ENCODE data around the gene NDC1. TPM values are rescaled to one million over a fixed set of nuclear protein-coding genes. Genes with fewer than 3 reads are reported as not detected.

Gene NDC1
- total RNA-seq, 4 donors from 2014 or later, result 6.8 to 13.3 (median 11.1) TPM

DNA sequence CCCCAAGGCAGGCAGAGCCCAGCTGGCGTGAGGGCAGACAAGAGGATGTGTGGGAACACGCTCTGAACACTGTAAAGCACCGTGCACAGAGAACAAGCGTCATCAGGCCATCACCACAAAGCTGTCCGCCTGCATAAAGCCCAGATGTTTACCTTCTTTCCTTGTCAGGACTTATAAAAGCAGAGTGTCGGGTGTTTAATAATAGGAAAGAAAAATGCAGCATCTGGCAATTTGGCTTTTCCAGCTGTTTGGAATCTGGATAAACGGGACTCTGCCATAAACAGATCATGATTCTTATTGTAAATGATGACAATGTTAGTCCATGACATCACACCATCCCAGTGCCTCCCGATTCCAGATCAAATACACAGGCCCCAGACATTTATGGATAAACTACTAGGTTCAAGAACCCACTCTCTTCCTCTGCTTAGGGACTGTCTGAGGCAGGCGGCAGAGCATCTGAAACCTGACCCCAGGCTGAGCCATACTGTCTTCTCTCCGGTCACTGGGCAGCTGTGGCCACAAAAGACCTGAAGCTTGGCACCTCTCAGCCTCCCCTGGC, 103.4 kb downstream of the NDC1 start:
- DNase-seq (ENCODE audit: low spot score in 2 of 2), result no peak
- TF ChIP-seq CTCF (IDR thresholded peaks at IDR 0.05) (no peak), POLR2A (IDR thresholded peaks at IDR 0.05) (no peak)
- WGBS, 2 donors, result 63 to 65% methylated on average over 10 of the region's 10 CpGs
- intact Hi-C loops (cut with DNase I; ENCODE audit: low total_unique reads), result no loop called here
- no peak overlapping the region for H3K4me3 ChIP-seq (ENCODE audit: low read depth, poor library complexity, severe bottlenecking)

GRCh38 chr1:53733975-53734649, 104.0 kb downstream of the NDC1 start:
- H3K4me3 ChIP-seq (ENCODE audit: low read depth, poor library complexity, severe bottlenecking), result no peak overlapping the region
- no peak for TF ChIP-seq POLR2A (IDR thresholded peaks at IDR 0.05)
- no peak for TF ChIP-seq CTCF (IDR thresholded peaks at IDR 0.05)
- DNase-seq (ENCODE audit: low spot score in 2 of 2), result no peak
- WGBS, 2 donors, result 81% methylated on average over 10 of the region's 10 CpGs
- intact Hi-C loops (cut with DNase I; ENCODE audit: low total_unique reads), result no loop called here

DNA sequence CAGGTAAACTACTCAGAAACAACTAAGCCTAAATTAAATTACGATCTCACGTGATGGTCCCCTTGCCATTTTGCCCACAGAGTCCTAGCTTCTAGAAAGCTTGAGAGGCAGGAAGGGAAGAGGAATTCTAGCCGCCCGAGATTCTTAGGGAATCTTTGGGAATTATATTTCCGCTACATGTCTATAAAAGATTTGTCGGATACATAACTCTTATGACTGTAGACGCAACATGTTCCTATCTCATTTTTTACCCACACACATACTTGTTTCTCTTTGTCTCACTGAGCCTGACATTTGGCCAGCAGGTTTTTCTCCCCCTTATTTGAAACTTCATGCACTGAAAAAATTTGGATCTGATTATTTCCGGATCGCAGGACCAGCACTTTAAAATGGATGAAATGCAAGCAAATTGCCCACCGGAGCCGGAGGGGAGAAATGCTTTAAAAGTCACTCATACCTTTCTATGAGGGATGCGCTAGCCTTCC, 104.6 kb downstream of the NDC1 start:
- TF ChIP-seq POLR2A (IDR thresholded peaks at IDR 0.05) (no peak), CTCF (IDR thresholded peaks at IDR 0.05) (no peak)
- WGBS, 2 donors, result 81 to 86% methylated on average over 12 of the region's 12 CpGs
- no peak for DNase-seq (ENCODE audit: low spot score in 2 of 2)
- H3K4me3 ChIP-seq (ENCODE audit: low read depth, poor library complexity, severe bottlenecking), result no peak overlapping the region
- intact Hi-C loops (cut with DNase I; ENCODE audit: low total_unique reads), result no loop called here

DNA sequence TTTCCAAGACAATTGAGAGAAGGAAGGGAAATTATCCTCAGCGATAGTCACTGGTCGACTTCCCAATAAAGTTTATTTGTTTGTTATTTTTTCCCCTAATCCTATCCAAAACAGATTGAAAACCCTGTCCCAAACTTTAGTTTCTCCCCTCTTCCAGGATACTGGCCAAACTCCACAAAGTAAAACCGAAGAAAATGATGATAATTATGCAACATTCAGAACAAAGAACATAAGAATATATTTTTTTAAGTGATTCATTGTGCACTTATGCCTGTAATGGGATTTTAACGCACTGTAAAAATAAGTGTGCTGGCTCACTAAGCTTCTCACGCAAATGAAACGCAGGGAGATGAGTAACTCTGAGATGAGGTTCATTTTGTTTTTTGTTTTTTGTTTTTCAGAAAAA, 105.2 kb downstream of the NDC1 start:
- intact Hi-C loops (cut with DNase I; ENCODE audit: low total_unique reads), result no loop called here
- WGBS, 2 donors, result 48 to 51% methylated on average over 6 of the region's 6 CpGs
- no peak for DNase-seq (ENCODE audit: low spot score in 2 of 2)
- TF ChIP-seq CTCF (IDR thresholded peaks at IDR 0.05) (no peak), POLR2A (IDR thresholded peaks at IDR 0.05) (no peak)
- H3K4me3 ChIP-seq (ENCODE audit: low read depth, poor library complexity, severe bottlenecking), result no peak overlapping the region

DNA sequence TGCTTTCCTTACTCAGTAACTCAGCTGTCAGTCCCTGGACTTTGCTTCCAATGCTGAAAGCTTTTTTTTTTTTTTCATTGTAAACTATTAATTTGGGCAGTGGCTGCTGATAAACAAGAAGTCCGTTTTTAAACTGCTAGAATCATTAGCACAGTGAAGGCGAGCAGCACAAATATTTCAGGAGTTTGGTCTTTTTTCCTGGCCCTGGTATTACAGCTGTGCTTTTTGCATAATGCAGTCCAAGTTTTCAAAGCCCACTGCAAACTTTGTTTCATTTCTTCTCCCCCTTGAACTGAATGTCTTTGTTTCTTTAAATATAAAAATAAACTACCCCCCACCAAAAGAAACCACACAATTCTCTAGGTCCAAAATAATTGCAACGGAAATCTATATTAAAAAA, 105.7 kb downstream of the NDC1 start:
- intact Hi-C loops (cut with DNase I; ENCODE audit: low total_unique reads), result no loop called here
- TF ChIP-seq CTCF (IDR thresholded peaks at IDR 0.05), result no peak
- no peak for TF ChIP-seq POLR2A (IDR thresholded peaks at IDR 0.05)
- H3K4me3 ChIP-seq (ENCODE audit: low read depth, poor library complexity, severe bottlenecking), result no peak overlapping the region
- DNase-seq (ENCODE audit: low spot score in 2 of 2), result no peak
- 34 to 46% methylated on average over 3 of the region's 3 CpGs for WGBS, 2 donors
